Measurements from ENCODE around the gene TOP3A. TPM values are rescaled to one million over a fixed set of nuclear protein-coding genes. Genes with fewer than 3 reads are reported as not detected.

The TOP3A gene
- polyA plus RNA-seq, 5 donors: 42.6 to 58.6 (median 47.2) TPM

GRCh38 chr17:18234853-18235380, 79.9 kb downstream of the TOP3A start:
- no peak for DNase-seq

DNA sequence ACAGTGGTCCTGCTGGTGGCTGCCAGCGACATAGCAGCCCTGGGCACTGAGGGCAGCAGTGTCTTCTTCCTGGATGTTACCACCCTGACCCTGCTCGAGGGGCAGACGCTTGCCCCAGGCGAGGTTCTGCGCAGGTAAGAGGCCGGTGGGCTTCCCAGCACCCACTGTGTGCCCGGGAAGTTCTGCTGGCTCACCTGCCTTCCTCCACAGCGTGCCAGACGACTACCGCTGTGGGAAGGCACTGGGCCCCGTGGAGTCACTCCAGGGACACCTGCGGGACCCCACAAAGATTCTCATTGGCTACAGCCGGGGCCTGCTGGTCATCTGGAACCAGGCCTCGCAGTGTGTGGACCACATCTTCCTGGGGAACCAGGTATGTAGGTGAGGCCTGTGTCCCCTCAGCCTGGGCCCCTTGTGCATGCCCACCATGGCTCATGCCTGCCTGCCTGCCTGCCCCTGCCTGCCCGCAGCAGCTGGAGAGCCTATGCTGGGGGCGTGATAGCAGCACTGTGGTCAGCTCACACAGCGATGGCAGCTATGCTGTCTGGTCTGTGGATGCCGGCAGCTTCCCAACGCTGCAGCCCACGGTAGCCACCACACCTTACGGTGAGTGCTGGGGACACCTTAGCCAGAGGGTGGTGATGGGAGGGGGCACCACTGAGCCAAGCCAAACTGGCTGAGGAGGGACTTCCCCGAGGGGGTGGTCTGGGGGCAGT, 80.8 kb downstream of the TOP3A start:
- no peak for DNase-seq

- DNase-seq: no peak
Observed at GRCh38 chr17:18231164-18231563, 83.6 kb downstream of the TOP3A start.

DNA sequence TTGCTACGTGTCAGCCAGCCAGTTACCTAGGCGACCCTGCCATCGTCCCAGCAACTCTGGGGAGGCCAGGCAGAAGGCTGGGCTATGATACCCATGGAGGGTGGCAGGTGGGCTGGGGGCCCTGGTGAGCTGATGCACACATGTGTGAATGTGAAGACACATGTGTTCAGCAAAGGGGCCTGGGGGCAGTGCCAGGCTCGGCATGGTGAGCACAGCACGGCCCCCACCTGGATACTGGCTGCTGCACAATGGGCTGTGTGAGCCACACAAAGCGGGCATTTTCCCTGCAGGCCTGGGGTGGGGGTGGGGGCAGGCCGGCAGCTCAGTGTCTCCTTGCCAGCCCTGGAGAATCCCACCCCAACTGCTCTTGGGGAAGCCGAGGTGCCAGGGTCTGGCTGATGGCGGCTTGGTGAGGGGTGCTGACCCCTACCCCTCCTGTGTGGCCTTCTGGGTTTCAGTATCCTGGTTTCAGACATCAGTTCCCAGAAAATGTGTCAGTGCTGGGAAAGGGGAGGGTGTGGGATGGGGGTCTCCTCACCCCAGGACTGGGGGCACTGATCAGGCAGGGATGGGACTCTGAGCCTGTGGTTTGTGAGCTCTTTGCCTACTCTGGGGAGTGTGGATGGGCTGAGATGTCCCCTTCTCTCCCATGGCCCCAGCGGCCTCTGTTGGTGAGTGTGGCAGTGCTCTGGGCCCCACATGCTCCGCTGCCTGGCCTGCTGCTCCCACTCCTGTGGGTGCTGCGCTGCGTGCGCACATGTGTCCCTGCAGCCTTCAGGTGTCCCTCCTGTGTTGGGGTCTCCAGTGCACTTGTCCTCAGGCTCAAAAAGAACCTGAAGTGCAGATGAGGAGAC, 84.3 kb downstream of the TOP3A start:
- DNase-seq: no peak

DNA sequence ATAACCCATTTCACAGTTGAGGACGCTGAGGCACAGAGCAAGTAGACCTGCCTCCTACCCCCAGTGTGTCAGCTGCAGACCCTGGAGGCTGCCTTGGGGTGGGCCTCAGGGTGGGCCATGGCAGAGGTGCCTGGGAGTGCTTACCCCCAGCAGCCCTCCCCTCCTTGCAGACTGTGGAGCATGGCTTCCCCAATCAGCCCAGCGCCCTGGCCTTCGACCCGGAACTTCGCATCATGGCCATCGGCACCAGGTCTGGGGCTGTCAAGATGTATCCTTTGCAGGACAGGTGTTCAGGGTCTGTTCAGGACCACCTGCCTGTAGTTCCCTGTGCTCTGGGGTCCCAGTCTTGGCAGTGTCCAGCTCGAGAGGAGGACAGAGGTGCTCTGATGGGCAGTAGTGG, 85.0 kb downstream of the TOP3A start:
- no peak for DNase-seq

GRCh38 chr17:18229254-18229653, 85.5 kb downstream of the TOP3A start:
- DNase-seq: no peak

DNA sequence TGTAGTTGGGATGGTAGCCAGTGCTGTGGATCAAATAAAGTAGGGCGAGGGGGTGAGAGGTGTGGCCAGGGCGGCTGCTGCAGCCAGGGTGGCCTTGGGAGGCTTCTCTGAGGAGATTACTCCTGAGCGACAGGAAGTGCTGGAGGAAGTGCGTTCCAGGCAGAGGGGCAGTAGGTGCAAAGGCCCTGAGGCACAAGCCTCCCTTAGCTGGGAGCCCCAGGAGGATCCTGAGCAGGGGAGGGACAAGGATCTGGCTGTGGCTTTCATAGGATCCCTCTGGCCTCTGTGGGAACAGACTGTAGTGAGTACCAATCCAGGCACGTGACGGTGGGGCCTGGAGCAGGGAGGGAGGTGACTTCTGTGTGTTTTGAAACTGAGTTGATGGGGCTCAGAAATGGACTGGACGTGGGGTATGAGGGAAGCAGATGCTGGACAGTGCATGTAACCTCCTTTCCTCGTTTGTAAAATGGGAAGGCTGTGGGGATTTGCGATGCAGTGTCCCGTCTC, 86.6 kb downstream of the TOP3A start:
- DNase-seq: no peak

- no peak for DNase-seq
Observed at GRCh38 chr17:18227635-18228034, 87.2 kb downstream of the TOP3A start.

GRCh38 chr17:18226284-18226945, 88.4 kb downstream of the TOP3A start:
- DNase-seq: no peak

DNA sequence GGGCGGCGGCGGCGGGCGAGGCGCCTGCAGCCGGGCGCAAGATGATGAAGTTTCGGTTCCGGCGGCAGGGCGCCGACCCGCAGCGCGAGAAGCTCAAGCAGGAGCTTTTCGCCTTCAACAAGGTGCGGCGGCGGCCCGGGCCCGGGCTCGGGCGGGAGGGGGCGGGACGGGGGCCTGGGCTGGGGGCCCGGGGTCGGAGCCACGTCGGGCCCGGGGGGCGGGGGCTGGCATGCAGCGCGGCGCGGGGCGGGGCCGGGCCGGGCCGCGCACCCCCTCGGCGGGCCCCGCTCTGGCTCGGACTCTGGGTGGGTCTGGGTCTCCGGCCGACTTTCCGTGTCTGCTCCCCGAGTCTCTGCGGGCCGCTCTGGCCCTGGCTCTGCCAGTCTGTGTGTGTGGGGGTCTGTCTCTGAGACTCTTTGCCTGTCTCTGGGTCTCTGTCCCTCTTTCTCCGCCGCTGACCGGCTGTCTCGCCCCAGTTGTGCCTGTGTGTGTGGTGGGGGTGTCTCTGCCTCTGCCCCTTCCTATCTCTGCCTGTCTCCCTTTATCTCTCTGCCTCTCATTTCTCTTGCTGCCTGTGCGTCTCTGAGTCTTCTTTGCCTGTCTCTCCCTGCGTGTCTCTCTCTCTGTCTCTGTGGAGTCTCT, 89.0 kb downstream of the TOP3A start:
- no peak for DNase-seq

- peak; percentile 95 for DNase-seq
Observed at GRCh38 chr17:18225121-18225641, 89.6 kb downstream of the TOP3A start, which contains the start of gene LLGL1. LLGL1 (plus strand) TSS chr17:18225635; CDS start chr17:18225683, 48 bp downstream.

DNA sequence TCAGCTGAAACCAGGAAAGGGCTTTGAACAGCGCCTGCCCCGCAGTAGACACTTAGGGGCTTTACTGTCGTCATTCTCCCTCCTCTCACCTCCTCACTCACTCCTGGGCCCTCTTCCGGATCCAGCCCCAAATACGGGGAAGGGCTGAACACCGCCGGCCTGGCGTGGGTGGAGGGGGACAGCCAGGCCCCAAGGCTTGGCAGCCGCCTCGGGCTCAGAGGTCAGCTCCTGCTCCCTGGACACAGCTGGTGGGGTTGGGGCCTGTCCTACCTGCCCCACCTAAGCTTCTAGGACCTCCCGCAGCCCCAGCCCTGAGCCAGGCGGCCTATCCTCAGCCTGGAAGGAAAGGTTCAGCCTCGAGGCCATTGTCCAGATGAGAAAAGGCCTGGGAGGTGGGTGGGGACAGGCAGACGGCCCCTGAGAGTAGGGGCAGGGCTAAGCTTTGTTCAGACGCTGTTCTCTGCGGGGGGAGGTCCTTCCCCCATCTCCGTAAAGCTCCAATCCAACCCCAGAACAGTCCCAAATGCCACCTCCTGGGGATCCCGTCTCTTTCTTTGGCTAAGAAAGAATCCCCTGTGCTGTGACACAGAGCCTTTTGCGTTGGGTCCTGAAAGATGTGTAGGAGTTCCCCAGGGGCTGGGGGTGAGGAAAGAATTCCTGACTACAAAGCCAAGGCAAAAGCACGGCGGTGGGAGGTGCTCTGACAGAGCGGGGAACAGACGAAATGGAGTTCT, 90.2 kb downstream of the TOP3A start:
- DNase-seq: peak; percentile 31 to 45

GRCh38 chr17:18224053-18224386, 90.8 kb downstream of the TOP3A start:
- DNase-seq: no peak

Other genes starting within 250 kb of the TOP3A start
- gene DRG2, start 227.0 kb downstream of the TOP3A start, polyA plus RNA-seq (ENCODE audit: insufficient read depth in 1 of 5, insufficient read length in 5 of 5, low replicate concordance in 1 of 5): 10 to 100 TPM; 31.4 to 42.0 (median 38.4) TPM
- gene MYO15A, start 206.2 kb downstream of the TOP3A start, polyA plus RNA-seq (ENCODE audit: insufficient read depth in 1 of 5, insufficient read length in 5 of 5, low replicate concordance in 1 of 5): 1 to 10 TPM; 1.7 to 3.0 (median 2.2) TPM
- 10 to 100 TPM; 46.8 to 75.1 (median 59.2) TPM for gene ALKBH5, start 131.2 kb downstream of the TOP3A start, polyA plus RNA-seq (ENCODE audit: insufficient read depth in 1 of 5, insufficient read length in 5 of 5, low replicate concordance in 1 of 5)
- gene LLGL1, start 89.4 kb downstream of the TOP3A start, polyA plus RNA-seq (ENCODE audit: insufficient read depth in 1 of 5, insufficient read length in 5 of 5, low replicate concordance in 1 of 5): 10 to 100 TPM; 25.0 to 39.9 (median 33.3) TPM
- 100 to 1,000 TPM; 104 to 163 (median 131) TPM for gene FLII, start 56.3 kb downstream of the TOP3A start, polyA plus RNA-seq (ENCODE audit: insufficient read depth in 1 of 5, insufficient read length in 5 of 5, low replicate concordance in 1 of 5)
- 10 to 100 TPM in 3 of 5 donors, 1 to 10 TPM in 2; 7.3 to 12.9 (median 10.3) TPM for gene MIEF2, start 54.3 kb downstream of the TOP3A start, polyA plus RNA-seq (ENCODE audit: insufficient read depth in 1 of 5, insufficient read length in 5 of 5, low replicate concordance in 1 of 5)
- gene SMCR8, start 299 bp upstream of the TOP3A start, polyA plus RNA-seq (ENCODE audit: insufficient read depth in 1 of 5, insufficient read length in 5 of 5, low replicate concordance in 1 of 5): 10 to 100 TPM; 10.6 to 14.1 (median 11.7) TPM
- gene SHMT1, start 48.6 kb upstream of the TOP3A start, polyA plus RNA-seq (ENCODE audit: insufficient read depth in 1 of 5, insufficient read length in 5 of 5, low replicate concordance in 1 of 5): 10 to 100 TPM; 22.3 to 27.9 (median 24.2) TPM
- under 1 TPM; 0.51 to 0.94 (median 0.85) TPM for gene EVPLL, start 62.8 kb upstream of the TOP3A start, polyA plus RNA-seq (ENCODE audit: insufficient read depth in 1 of 5, insufficient read length in 5 of 5, low replicate concordance in 1 of 5)
- gene LGALS9C, start 161.8 kb upstream of the TOP3A start, polyA plus RNA-seq (ENCODE audit: insufficient read depth in 1 of 5, insufficient read length in 5 of 5, low replicate concordance in 1 of 5): under 1 TPM in 1 of 5 donors, not detected in 4; 0.13 TPM